B cell (primary cell): Measurements from ENCODE around the gene CARMIL3. TPM values are rescaled to one million over a fixed set of nuclear protein-coding genes. Genes with fewer than 3 reads are reported as not detected.
A peak's percentile ranks its signal among the peaks of the same experiment; 100 is the strongest.

ENCODE experiments used
- ATAC-seq: fragments of 200-7000 bp; cut with Tn5 transposase; one replicate; pipeline ENCODE4 v1.10.0; 2021; ENCODE audit warnings: low read depth, mild to moderate bottlenecking, moderate number of reproducible peaks, moderate library complexity
- CTCF ChIA-PET: fragments of 350-600 bp; sonication (Branson Sonifier 250); formaldehyde crosslinking; loops from one replicate; lab custom pipeline; 2021; ENCODE audit warnings: antibody characterized with exemption, inconsistent platforms; lab: Charles Lee
- POLR2A ChIA-PET: fragments of 350-600 bp; sonication (Branson Sonifier 250); formaldehyde crosslinking; loops from one replicate; lab custom pipeline; 2021; ENCODE audit warnings: antibody characterized with exemption; lab: Charles Lee
- DNase-seq: peaks from one replicate; pipeline ENCODE4 v3.0.0; 2013
- H2AFZ ChIP-seq: 2 replicates; pipeline ENCODE4 v1.6.1; 2012; ENCODE audit warnings: mild to moderate bottlenecking, low read depth, low read length; ENCODE audit not compliant: insufficient read depth, poor library complexity, severe bottlenecking
- H3K27ac ChIP-seq, 2 donors: 1 replicate in 1 of 2; 2 replicates in 1 of 2; pipeline ENCODE4 v1.5.1; 2012 to 2013; ENCODE audit warnings: low read length in 2 of 2, mild to moderate bottlenecking in 2 of 2, moderate library complexity in 1 of 2
- H3K27me3 ChIP-seq, 4 experiments: fragments of 200-600 bp in 1 of 4; sonication (generic) in 1 of 4; replicated peaks in 1 of 4; 1 replicate in 2 of 4; 2 replicates in 2 of 4; pipeline versions ENCODE4 v1.6.1 to v1.7.0; 2013 to 2016; ENCODE audit warnings: low read length in 3 of 4, mild to moderate bottlenecking in 2 of 4, mixed read lengths in 1 of 4, moderate library complexity in 1 of 4; ENCODE audit not compliant: insufficient read depth in 4 of 4, control insufficient read depth in 3 of 4; ENCODE audit errors: control extremely low read depth in 1 of 4
- H3K36me3 ChIP-seq, 2 experiments: replicated peaks in 1 of 2; 1 replicate in 1 of 2; 2 replicates in 1 of 2; pipeline versions ENCODE4 v1.6.1 to v1.7.1; 2013; ENCODE audit warnings: low read length in 1 of 2; ENCODE audit not compliant: insufficient read depth in 2 of 2, control insufficient read depth in 1 of 2; ENCODE audit errors: control extremely low read depth in 1 of 2, extremely low read depth in 1 of 2
- H3K4me1 ChIP-seq, 2 donors: fragments of 200-600 bp in 1 of 2; sonication (generic) in 1 of 2; 1 replicate in 1 of 2; 2 replicates in 1 of 2; pipeline versions ENCODE4 v1.5.1 to v1.6.1; 2013 to 2017; ENCODE audit warnings: low read length in 2 of 2; ENCODE audit not compliant: control insufficient read depth in 2 of 2, insufficient read depth in 2 of 2
- H3K4me2 ChIP-seq: replicated peaks from 2 replicates; pipeline ENCODE3; 2012; ENCODE audit warnings: mild to moderate bottlenecking, low read depth, low read length; ENCODE audit not compliant: poor library complexity, severe bottlenecking
- H3K4me3 ChIP-seq, 5 experiments: fragments of 200-600 bp in 1 of 5; sonication (generic) in 1 of 5; 1 replicate in 3 of 5; 2 replicates in 2 of 5; pipeline versions ENCODE4 v1.5.1 to v1.7.0; 2011 to 2016; ENCODE audit warnings: low read length in 4 of 5, mild to moderate bottlenecking in 4 of 5, low read depth in 2 of 5, control low read depth in 1 of 5, moderate library complexity in 1 of 5; ENCODE audit not compliant: insufficient read depth in 1 of 5; ENCODE audit errors: control extremely low read depth in 1 of 5, extremely low read depth in 1 of 5
- H3K79me2 ChIP-seq: fragments of 200-600 bp; sonication (generic); one replicate; pipeline ENCODE4 v1.6.0; 2016; ENCODE audit warnings: low read length; ENCODE audit not compliant: control insufficient read depth, insufficient read depth
- H3K9ac ChIP-seq: fragments of 200-600 bp; sonication (generic); 2 replicates; pipeline ENCODE4 v1.6.1; 2017; ENCODE audit warnings: mild to moderate bottlenecking, low read length, moderate library complexity
- H3K9me3 ChIP-seq, 3 donors: one replicate each; pipeline versions ENCODE4 v1.6.1 to v1.7.1; 2013; ENCODE audit warnings: low read length in 2 of 3; ENCODE audit not compliant: control insufficient read depth in 2 of 3, insufficient read depth in 1 of 3; ENCODE audit errors: control extremely low read depth in 1 of 3
- H4K20me1 ChIP-seq: 2 replicates; pipeline ENCODE4 v1.6.0; 2012; ENCODE audit warnings: mild to moderate bottlenecking, low read length; ENCODE audit not compliant: insufficient read depth, control insufficient read depth, poor library complexity, severe bottlenecking
- H3K27ac Mint-ChIP-seq: one replicate; pipeline ENCODE4 v1.8.0; 2021; ENCODE audit warnings: mixed read lengths
- H3K27me3 Mint-ChIP-seq: one replicate; pipeline ENCODE4 v1.8.0; 2021; ENCODE audit warnings: mixed read lengths
- H3K4me1 Mint-ChIP-seq: one replicate; pipeline ENCODE4 v1.8.0; 2021; ENCODE audit warnings: mixed read lengths
- H3K4me3 Mint-ChIP-seq: one replicate; pipeline ENCODE4 v1.8.0; 2021; ENCODE audit warnings: mixed read lengths
- H3K9me3 Mint-ChIP-seq: one replicate; pipeline ENCODE4 v1.8.0; 2022; ENCODE audit warnings: mixed read lengths; ENCODE audit not compliant: insufficient read depth
- CTCF ChIP-seq: fragments of 200-600 bp; IDR thresholded peaks from one replicate; pipeline ENCODE4 v1.8.0; 2022; ENCODE audit warnings: antibody characterized with exemption, mild to moderate bottlenecking
- EZH2 ChIP-seq: IDR thresholded peaks from 2 replicates; pipeline ENCODE4 v1.6.1; 2012; ENCODE audit warnings: borderline replicate concordance, low read depth, mild to moderate bottlenecking, moderate library complexity, low read length; ENCODE audit not compliant: insufficient read depth, poor library complexity, severe bottlenecking
- WGBS: methylation state at CpG from one replicate; pipeline ENCODE4 v1.1.5; 2013; ENCODE audit warnings: missing lambda C conversion rate; ENCODE audit not compliant: insufficient coverage; 5-methylcytosine and 5-hydroxymethylcytosine counted together
- intact Hi-C: fragments of 100-400 bp; cut with micrococcal nuclease; formaldehyde crosslinking; loops from one replicate; pipeline ENCODE4 v1.10.0; 2022
- polyA plus RNA-seq: library from polyadenylated mRNA; depleted of rRNA; stranded (reverse); fragments of >200 nt; gene quantifications from 2 replicates; pipeline ENCODE4 v1.2.3, GENCODE V29; 2012
- total RNA-seq, 2 donors: library from RNA; stranded (reverse); fragments of 120-200 nt in 1 of 2; gene quantifications; 1 replicate in 1 of 2; 2 replicates in 1 of 2; pipeline versions ENCODE4 v1.2.3 to v1.2.4, GENCODE V29; 2013 to 2022

The CARMIL3 gene
- total and polyA plus RNA-seq, 2 donors (not counting 1 experiment from before 2014, with no cell fraction given) = 1.0 to 7.2 TPM

DNA sequence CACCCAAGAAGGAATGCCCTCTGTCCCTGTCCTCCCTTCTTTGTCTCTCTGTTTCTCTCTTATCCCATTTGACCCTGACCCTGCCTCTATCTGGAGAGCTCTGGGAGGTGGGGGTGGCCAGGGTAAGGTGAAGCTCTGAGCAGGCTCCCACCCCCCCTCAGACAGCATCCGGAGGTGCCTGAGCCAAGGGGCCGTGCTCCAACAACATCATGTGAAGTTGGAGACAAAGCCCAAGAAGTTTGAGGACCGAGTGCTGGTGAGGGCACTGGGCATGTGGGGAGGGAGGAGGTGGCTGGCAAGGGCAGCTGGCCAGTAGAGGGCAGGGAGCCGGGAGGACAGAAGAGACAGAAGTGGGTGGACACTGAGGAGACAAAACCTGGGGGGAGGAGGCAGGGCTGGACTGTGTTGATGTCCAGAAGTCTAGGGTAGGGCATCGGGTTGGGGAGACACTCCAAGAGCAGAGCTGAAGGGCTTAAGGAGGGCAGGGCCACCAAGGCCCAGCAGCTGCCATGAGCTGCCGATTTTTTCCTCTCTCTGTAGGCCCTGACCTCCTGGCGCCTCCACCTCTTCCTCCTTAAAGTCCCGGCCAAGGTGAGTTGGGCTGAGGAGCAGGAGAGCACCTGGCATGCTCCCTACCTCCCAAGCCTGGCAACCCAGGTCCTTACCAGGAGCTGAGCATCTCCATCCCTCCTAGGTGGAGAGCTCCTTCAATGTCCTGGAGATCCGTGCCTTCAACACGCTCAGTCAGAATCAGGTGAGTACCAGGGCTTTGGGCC, 1.9 kb downstream of the CARMIL3 start:
- DNase-seq = no peak

More for the DNA sequence above, 1.9 kb downstream of the CARMIL3 start:
- POLR2A ChIA-PET = interaction anchor here (0.6 to 0.8 kb wide), 2 partner anchors 37 to 189 kb away, joined by 3 to 8 read pairs; no protein-coding TSS in a partner anchor
- Histone ChIP-seq H3K4me2 (no peak overlapping the region), H4K20me1 (no peaks in the 10 kb centered on the region), H3K27ac (no peak overlapping the region), H3K9ac (no peak overlapping the region), H3K9me3 (peaks cover 0 to 3% (median 0%) of the 10 kb centered on the region in 3 donors), H3K36me3 (no peaks in the 10 kb centered on the region), H3K4me1 (peaks cover 16 to 26% of the 10 kb centered on the region in 2 donors), H2AFZ (no peak overlapping the region), H3K79me2 (no peaks in the 10 kb centered on the region), H3K27me3 (peaks cover 0 to 31% (median 8%) of the 10 kb centered on the region in 4 experiments), H3K4me3 (no peak overlapping the region)
- whole genome bisulfite sequencing = 99% methylated on average over 8 of the region's 10 CpGs
- Mint-ChIP-seq H3K9me3 (no peaks in the 10 kb centered on the region), H3K27me3 (peaks cover 7% of the 10 kb centered on the region), H3K4me3 (peak overlapping the region; percentile 83), H3K27ac (no peak overlapping the region), H3K4me1 (peaks cover 35% of the 10 kb centered on the region)
- CTCF ChIA-PET = interaction anchor here (1.2 to 14.5 kb wide), 3 partner anchors 33 to 54 kb away, joined by 3 to 220 read pairs (median 198); partner anchors contain the start of gene PCK2
- intact Hi-C loops = loop anchor here (5.0 kb wide), 1 partner anchor 466 kb away; no protein-coding TSS in a partner anchor
- TF ChIP-seq EZH2 (no peak), CTCF (no peak)
- no peak for ATAC-seq
